Hindlimb muscle (tissue), 1 donor: ENCODE results near the gene OR6N2. TPM values are rescaled to one million over a fixed set of nuclear protein-coding genes. Genes with fewer than 3 reads are reported as not detected.

Source experiments
- DNase-seq: peaks from one replicate; pipeline ENCODE4 v3.0.0-alpha.2; 2013
- polyA plus RNA-seq: library from polyadenylated mRNA; unstranded; fragments of 120-200 nt; gene quantifications from one replicate; pipeline ENCODE4 v1.2.1, GENCODE V29; 2013; ENCODE audit not compliant: insufficient read length

Gene OR6N2
- polyA plus RNA-seq, 1 donor: not detected

- DNase-seq: no peak
Observed at GRCh38 chr1:158754420-158754819, 26.6 kb downstream of the OR6N2 start, which contains the start of gene OR6K6. Gene OR6K6 (plus strand): TSS chr1:158754720. CDS start chr1:158754888, 168 bp downstream.

- no peak for DNase-seq
Observed at GRCh38 chr1:158752155-158752712, 28.8 kb downstream of the OR6N2 start.

GRCh38 chr1:158735848-158736247, 45.2 kb downstream of the OR6N2 start:
- no peak for DNase-seq

- DNase-seq: no peak
Observed at GRCh38 chr1:158732524-158732923, 48.5 kb downstream of the OR6N2 start.

GRCh38 chr1:158731707-158732106, 49.3 kb downstream of the OR6N2 start:
- DNase-seq: no peak

- DNase-seq: no peak
Observed at GRCh38 chr1:158730453-158730852, 50.6 kb downstream of the OR6N2 start.

- DNase-seq: no peak
Observed at GRCh38 chr1:158728510-158729225, 52.3 kb downstream of the OR6N2 start.

- no peak for DNase-seq
Observed at GRCh38 chr1:158724442-158724841, 56.6 kb downstream of the OR6N2 start.

Other genes with a start within 250 kb of the OR6N2 start
- gene OR6Y1, start 226.8 kb downstream of the OR6N2 start, polyA plus RNA-seq: not detected
- gene OR6P1, start 210.6 kb downstream of the OR6N2 start, polyA plus RNA-seq: not detected
- not detected for gene OR10X1, start 201.3 kb downstream of the OR6N2 start, polyA plus RNA-seq
- 0.10 TPM for gene OR10Z1, start 175.9 kb downstream of the OR6N2 start, polyA plus RNA-seq
- 5.9 TPM for gene SPTA1, start 94.5 kb downstream of the OR6N2 start, polyA plus RNA-seq
- not detected for gene OR6K2, start 80.6 kb downstream of the OR6N2 start, polyA plus RNA-seq
- not detected for gene OR6K3, start 60.5 kb downstream of the OR6N2 start, polyA plus RNA-seq
- not detected for gene OR6K6, start 26.5 kb downstream of the OR6N2 start, polyA plus RNA-seq
- gene OR6N1, start 9.0 kb downstream of the OR6N2 start, polyA plus RNA-seq: not detected
- gene MNDA, start 50.1 kb upstream of the OR6N2 start, polyA plus RNA-seq: 3.9 TPM
- 0.23 TPM for gene PYHIN1, start 150.3 kb upstream of the OR6N2 start, polyA plus RNA-seq
- gene IFI16, start 228.7 kb upstream of the OR6N2 start, polyA plus RNA-seq: 32.2 TPM